HFFc6 (cell line): ENCODE results near the gene EIF4B. TPM values are rescaled to one million over a fixed set of nuclear protein-coding genes. Genes with fewer than 3 reads are reported as not detected.

Experiments used
- DNase-seq: peaks from one replicate; pipeline ENCODE4 v3.0.0-alpha.2; 2018
- H3K27ac Mint-ChIP-seq: 2 replicates; pipeline ENCODE4 v1.8.0; 2020; ENCODE audit warnings: mild to moderate bottlenecking, mixed read lengths
- H3K27me3 Mint-ChIP-seq: 2 replicates; pipeline ENCODE4 v1.8.0; 2021; ENCODE audit warnings: mild to moderate bottlenecking, moderate library complexity, mixed read lengths; ENCODE audit not compliant: insufficient read depth
- H3K36me3 Mint-ChIP-seq: 2 replicates; pipeline ENCODE4 v1.8.0; 2021; ENCODE audit warnings: low read depth, mixed read lengths
- H3K4me1 Mint-ChIP-seq: 2 replicates; pipeline ENCODE4 v1.8.0; 2020; ENCODE audit warnings: low read depth, mixed read lengths
- H3K4me3 Mint-ChIP-seq: 2 replicates; pipeline ENCODE4 v1.8.0; 2020; ENCODE audit warnings: mild to moderate bottlenecking, moderate library complexity, mixed read lengths
- H3K9me3 Mint-ChIP-seq: 2 replicates; pipeline ENCODE4 v1.8.0; 2020; ENCODE audit warnings: mild to moderate bottlenecking, mixed read lengths
- total RNA-seq, 6 experiments: library from RNA; stranded (reverse); fragmentation: NEBNext Ultra II Directional; extraction: Animal tissue kit (Norgen Biotek cat#: 25700); gene quantifications; 2 replicates in 1 of 6; 3 replicates in 5 of 6; pipeline ENCODE4 v1.2.3, GENCODE V29; 2021
- TF ChIP-seq, protein P1 (sequence below): fragments of 200-600 bp; sonication (generic); IDR thresholded peaks from 2 replicates; pipeline ENCODE4 v1.5.0; 2021; ENCODE audit warnings: antibody characterized with exemption, mild to moderate bottlenecking

EIF4B gene
- total RNA-seq, 6 experiments from 2014 or later: 376 to 437 (median 392) TPM

DNA sequence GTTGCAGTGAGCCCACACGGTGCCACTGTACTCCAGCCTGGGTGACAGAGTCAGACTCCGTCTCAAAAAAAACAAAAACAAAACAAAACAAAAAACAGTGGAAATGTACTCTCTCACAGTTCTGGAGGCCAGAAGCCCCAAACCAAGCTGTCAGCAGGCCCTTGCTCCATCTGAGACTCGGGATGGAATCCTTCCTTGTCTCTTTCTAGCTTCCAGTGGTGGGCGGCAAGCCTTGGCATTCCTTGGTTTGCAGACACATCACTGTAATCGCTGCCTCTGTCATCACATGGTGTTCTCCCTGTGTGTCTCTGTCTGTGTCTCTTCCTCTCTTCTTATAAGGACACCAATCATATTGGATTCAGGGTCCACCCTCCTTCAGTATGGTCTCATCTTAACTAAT lies 50.0 kb downstream of the EIF4B start:
- TF ChIP-seq, protein P1, sequence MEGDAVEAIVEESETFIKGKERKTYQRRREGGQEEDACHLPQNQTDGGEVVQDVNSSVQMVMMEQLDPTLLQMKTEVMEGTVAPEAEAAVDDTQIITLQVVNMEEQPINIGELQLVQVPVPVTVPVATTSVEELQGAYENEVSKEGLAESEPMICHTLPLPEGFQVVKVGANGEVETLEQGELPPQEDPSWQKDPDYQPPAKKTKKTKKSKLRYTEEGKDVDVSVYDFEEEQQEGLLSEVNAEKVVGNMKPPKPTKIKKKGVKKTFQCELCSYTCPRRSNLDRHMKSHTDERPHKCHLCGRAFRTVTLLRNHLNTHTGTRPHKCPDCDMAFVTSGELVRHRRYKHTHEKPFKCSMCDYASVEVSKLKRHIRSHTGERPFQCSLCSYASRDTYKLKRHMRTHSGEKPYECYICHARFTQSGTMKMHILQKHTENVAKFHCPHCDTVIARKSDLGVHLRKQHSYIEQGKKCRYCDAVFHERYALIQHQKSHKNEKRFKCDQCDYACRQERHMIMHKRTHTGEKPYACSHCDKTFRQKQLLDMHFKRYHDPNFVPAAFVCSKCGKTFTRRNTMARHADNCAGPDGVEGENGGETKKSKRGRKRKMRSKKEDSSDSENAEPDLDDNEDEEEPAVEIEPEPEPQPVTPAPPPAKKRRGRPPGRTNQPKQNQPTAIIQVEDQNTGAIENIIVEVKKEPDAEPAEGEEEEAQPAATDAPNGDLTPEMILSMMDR: no peak
- no peak overlapping the region for H3K27ac Mint-ChIP-seq
- peaks cover 7% of the 10 kb centered on the region for H3K36me3 Mint-ChIP-seq
- H3K27me3 Mint-ChIP-seq: peaks cover 17% of the 10 kb centered on the region
- H3K4me3 Mint-ChIP-seq: no peak overlapping the region
- H3K4me1 Mint-ChIP-seq: peaks cover 34% of the 10 kb centered on the region
- DNase-seq: no peak
- no peaks in the 10 kb centered on the region for H3K9me3 Mint-ChIP-seq

DNA sequence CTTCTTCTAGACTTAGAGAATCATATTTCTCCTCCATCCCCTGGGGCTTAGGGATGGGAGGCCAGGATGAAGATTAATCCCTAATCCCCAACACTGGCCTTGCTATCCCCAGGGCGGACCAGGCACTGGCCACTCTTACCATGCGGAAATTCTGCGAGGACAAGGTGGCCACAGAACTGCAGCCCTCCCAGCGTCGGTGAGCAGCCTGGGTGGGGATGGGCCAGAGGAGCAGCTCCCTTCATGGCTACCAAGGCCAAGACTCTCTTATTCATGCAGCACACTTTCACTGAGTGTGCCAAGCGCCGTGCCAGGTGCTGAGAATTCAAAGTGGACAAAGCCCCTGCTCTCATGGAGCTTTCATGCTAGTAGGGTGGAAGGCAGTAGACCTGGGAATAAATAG lies 50.6 kb downstream of the EIF4B start:
- Mint-ChIP-seq H3K27me3 (peaks cover 22% of the 10 kb centered on the region), H3K4me1 (peaks cover 32% of the 10 kb centered on the region), H3K27ac (no peak overlapping the region), H3K9me3 (no peaks in the 10 kb centered on the region), H3K36me3 (peaks cover 7% of the 10 kb centered on the region), H3K4me3 (no peak overlapping the region)
- TF ChIP-seq, protein P1: no peak
- DNase-seq: no peak

DNA sequence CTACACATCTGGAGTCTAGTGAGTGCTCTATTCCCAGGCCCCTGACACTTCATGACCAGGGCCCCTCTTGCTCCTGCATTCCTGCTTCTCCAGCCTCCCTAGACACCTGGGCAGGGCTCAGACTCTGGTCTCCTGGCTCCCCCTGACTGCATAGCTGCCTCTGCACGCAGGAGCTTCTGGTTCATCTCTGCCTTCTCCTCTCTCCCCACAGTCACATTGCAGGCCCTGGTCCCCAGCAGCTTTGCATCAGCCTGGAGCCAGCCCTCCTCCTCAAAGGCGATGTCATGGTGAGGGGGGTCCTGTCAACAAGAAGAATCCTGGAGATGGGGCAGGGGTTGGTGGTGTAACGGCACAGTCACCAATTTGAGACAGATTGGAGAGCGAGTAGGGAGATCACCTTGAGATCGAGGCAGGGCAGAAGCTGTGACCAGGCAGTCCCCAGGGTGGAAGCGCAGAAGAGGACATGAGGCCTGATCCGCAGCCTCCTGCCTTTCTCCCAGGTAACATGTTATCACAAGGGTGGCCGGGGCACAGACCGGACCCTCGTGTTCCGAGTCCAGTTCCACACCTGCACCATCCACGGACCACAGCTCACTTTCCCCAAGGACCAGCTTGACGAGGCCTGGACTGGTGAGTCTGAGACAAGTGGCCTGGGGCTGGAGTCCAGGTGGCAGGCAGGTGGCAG lies 51.7 kb downstream of the EIF4B start:
- H3K36me3 Mint-ChIP-seq: peaks cover 7% of the 10 kb centered on the region
- no peak overlapping the region for H3K4me3 Mint-ChIP-seq
- peaks cover 25% of the 10 kb centered on the region for H3K4me1 Mint-ChIP-seq
- TF ChIP-seq, protein P1: no peak
- DNase-seq: no peak
- H3K27ac Mint-ChIP-seq: no peak overlapping the region
- H3K27me3 Mint-ChIP-seq: peaks cover 22% of the 10 kb centered on the region
- H3K9me3 Mint-ChIP-seq: no peaks in the 10 kb centered on the region

DNA sequence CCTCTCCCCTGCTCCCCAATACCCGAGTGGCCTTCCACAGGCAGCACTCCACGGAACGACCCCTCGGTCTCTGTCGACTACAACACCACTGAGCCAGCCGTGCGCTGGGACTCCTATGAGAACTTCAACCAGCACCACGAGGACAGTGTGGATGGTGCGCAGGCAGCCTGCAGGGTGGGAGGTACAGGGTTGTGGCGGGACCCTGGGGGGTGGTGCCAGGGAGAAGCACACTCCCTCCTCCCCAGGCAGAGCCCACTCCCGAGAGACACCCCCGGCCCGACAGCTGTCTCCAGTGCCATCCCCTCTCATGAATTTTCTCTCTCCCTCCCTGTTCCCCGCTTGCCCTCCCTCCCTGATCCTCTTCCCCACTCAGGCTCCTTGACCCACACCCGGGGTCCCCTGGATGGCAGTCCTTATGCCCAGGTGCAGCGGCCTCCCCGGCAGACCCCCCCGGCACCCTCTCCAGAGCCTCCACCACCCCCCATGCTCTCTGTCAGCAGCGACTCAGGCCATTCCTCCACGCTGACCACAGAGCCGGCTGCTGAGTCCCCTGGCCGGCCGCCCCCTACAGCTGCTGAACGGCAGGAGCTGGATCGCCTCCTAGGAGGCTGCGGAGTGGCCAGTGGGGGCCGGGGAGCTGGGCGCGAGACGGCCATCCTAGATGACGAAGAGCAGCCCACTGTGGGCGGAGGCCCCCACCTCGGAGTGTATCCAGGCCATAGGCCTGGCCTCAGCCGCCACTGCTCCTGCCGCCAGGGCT lies 52.6 kb downstream of the EIF4B start:
- DNase-seq: no peak
- Mint-ChIP-seq H3K9me3 (no peaks in the 10 kb centered on the region), H3K27me3 (peaks cover 25% of the 10 kb centered on the region), H3K4me1 (peaks cover 22% of the 10 kb centered on the region), H3K36me3 (peaks cover 7% of the 10 kb centered on the region), H3K27ac (no peak overlapping the region), H3K4me3 (no peak overlapping the region)
- TF ChIP-seq, protein P1: no peak

DNA sequence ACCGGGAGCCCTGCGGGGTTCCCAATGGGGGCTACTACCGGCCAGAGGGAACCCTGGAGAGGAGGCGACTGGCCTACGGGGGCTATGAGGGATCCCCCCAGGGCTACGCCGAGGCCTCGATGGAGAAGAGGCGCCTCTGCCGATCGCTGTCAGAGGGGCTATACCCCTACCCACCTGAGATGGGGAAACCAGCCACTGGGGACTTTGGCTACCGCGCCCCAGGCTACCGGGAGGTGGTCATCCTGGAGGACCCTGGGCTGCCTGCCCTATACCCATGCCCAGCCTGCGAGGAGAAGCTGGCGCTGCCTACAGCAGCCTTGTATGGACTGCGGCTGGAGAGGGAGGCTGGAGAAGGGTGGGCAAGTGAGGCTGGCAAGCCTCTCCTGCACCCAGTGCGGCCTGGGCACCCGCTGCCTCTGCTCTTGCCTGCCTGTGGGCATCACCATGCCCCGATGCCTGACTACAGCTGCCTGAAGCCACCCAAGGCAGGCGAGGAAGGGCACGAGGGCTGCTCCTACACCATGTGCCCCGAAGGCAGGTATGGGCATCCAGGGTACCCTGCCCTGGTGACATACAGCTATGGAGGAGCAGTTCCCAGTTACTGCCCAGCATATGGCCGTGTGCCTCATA lies 53.3 kb downstream of the EIF4B start:
- peaks cover 7% of the 10 kb centered on the region for H3K36me3 Mint-ChIP-seq
- peaks cover 24% of the 10 kb centered on the region for H3K4me1 Mint-ChIP-seq
- no peak for DNase-seq
- TF ChIP-seq, protein P1: no peak
- H3K4me3 Mint-ChIP-seq: peak overlapping the region; percentile 46; the same call in 1 of the 2 replicates
- H3K27me3 Mint-ChIP-seq: peaks cover 31% of the 10 kb centered on the region
- H3K9me3 Mint-ChIP-seq: no peaks in the 10 kb centered on the region
- H3K27ac Mint-ChIP-seq: 0 out of 2 replicates have a peak overlapping the region, but pooled peaks have one; percentile 11
